Sigmoid colon (tissue), 4 donors: Measurements from ENCODE around the gene AMBRA1.

ENCODE experiments used
- CTCF ChIP-seq, 4 experiments: fragments of 450-650 bp in 3 of 4; fragments of 200-600 bp in 1 of 4; IDR thresholded peaks; one replicate each; pipeline ENCODE4 v1.5.1; 2016 to 2019; ENCODE audit warnings: antibody characterized with exemption in 4 of 4, mild to moderate bottlenecking in 3 of 4, moderate library complexity in 2 of 4
- POLR2A ChIP-seq, 2 donors: fragments of 450-650 bp; IDR thresholded peaks; one replicate each; pipeline ENCODE4 v1.6.1; 2016; ENCODE audit warnings: antibody characterized with exemption in 2 of 2, mild to moderate bottlenecking in 2 of 2, moderate library complexity in 2 of 2
- POLR2AphosphoS5 ChIP-seq, 4 donors: sonication (generic); formaldehyde crosslinking; IDR thresholded peaks; one replicate each; pipeline ENCODE4 v1.6.1; 2017; ENCODE audit warnings: antibody characterized with exemption in 4 of 4

DNA sequence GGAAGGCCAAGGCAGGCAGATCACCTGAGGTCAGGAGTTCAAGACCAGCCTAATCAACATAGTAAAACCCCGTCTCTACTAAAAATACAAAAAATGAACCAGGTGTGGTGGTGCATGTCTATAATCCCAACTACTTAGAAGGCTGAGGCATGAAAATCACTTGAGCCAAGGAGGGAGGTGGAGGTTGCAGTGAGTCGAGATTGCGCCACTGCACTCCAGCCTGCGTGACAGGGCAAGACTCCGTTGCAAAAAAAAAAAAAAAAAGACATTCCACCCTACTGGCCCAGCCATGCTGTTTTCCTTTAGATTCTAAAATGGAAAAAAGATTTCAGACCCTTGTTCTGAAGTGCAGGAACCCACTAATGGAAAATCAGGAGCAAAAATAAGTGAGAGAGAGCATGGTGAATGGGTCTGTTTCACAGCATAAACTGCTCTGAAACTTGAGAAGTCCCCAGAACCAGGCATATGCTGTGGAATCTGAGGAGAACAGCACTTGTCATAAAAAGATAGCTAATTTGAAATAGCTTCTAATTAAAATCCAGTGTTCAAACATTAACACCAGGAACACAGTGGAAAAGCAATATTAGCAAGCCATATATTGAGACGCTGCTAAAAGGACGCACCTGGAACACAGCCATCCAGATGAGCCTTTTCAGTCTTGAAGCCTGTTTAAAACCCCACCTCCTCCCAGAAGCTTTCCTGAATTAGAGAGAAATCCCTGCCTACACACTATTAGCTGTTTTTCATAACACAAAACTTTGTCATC, 136.0 kb downstream of the AMBRA1 start:
- TF ChIP-seq POLR2AphosphoS5 (IDR thresholded peaks at IDR 0.05) (no peak), CTCF (IDR thresholded peaks at IDR 0.05) (no peak), POLR2A (IDR thresholded peaks at IDR 0.05) (no peak)
